Measurements from ENCODE around the gene STEAP1B. TPM values are rescaled to one million over a fixed set of nuclear protein-coding genes. Genes with fewer than 3 reads are reported as not detected.

The STEAP1B gene
- polyA plus RNA-seq, 1 of the 3 experiments (the other 2 are of a cell fraction): 14.7 TPM

DNA sequence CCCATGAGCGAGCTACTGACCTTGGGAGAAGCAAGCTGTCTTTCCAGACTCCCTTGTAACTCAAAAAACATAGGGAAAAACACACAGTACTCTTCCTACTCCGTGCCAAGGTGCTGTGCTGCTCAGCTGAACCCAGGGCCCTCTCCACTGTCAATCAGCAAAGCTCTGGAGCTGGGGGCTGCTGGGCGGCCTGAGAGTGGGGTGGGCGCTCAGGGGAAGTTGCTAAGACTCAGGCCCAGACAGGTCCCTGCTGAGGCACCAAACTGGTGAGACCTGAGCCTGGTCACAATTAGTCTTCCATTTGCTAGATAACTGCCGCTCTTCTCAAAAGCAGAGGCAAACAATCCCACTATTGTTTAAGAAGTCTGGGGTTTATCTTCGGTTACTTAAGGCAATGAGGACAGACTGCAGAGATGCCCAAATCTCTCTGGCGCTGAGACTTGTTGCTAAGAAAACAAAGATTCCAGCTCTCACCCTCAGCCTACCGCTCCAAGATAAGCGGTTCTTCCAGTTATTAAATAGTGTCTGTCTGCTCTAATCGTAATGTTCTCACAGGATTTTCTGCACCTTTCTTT lies 22.0 kb downstream of the STEAP1B start (continued):
- TF ChIP-seq, protein P1, sequence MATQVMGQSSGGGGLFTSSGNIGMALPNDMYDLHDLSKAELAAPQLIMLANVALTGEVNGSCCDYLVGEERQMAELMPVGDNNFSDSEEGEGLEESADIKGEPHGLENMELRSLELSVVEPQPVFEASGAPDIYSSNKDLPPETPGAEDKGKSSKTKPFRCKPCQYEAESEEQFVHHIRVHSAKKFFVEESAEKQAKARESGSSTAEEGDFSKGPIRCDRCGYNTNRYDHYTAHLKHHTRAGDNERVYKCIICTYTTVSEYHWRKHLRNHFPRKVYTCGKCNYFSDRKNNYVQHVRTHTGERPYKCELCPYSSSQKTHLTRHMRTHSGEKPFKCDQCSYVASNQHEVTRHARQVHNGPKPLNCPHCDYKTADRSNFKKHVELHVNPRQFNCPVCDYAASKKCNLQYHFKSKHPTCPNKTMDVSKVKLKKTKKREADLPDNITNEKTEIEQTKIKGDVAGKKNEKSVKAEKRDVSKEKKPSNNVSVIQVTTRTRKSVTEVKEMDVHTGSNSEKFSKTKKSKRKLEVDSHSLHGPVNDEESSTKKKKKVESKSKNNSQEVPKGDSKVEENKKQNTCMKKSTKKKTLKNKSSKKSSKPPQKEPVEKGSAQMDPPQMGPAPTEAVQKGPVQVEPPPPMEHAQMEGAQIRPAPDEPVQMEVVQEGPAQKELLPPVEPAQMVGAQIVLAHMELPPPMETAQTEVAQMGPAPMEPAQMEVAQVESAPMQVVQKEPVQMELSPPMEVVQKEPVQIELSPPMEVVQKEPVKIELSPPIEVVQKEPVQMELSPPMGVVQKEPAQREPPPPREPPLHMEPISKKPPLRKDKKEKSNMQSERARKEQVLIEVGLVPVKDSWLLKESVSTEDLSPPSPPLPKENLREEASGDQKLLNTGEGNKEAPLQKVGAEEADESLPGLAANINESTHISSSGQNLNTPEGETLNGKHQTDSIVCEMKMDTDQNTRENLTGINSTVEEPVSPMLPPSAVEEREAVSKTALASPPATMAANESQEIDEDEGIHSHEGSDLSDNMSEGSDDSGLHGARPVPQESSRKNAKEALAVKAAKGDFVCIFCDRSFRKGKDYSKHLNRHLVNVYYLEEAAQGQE (IDR thresholded peaks at IDR 0.05; ENCODE audit: low read depth, low read length): no peak
- TF ChIP-seq YY1 (IDR thresholded peaks at IDR 0.05; ENCODE audit: low read depth): no peak
- no peak for TF ChIP-seq MEF2A (IDR thresholded peaks at IDR 0.05; ENCODE audit: borderline replicate concordance, low read depth)
- no peak for TF ChIP-seq POLR2AphosphoS5 (IDR thresholded peaks at IDR 0.05; ENCODE audit: low read depth, low read length)
- no peak for TF ChIP-seq IRF3 (IDR thresholded peaks at IDR 0.05; ENCODE audit: low read depth, low read length)
- no peak for TF ChIP-seq JUND (IDR thresholded peaks at IDR 0.05)
- TF ChIP-seq EP300 (IDR thresholded peaks at IDR 0.05; ENCODE audit: borderline replicate concordance in 1 of 2, low read depth in 1 of 2, low read length in 1 of 2): no peak
- TF ChIP-seq TEAD4 (IDR thresholded peaks at IDR 0.05; ENCODE audit: borderline replicate concordance, insufficient read depth): no peak
- TF ChIP-seq, protein P2, sequence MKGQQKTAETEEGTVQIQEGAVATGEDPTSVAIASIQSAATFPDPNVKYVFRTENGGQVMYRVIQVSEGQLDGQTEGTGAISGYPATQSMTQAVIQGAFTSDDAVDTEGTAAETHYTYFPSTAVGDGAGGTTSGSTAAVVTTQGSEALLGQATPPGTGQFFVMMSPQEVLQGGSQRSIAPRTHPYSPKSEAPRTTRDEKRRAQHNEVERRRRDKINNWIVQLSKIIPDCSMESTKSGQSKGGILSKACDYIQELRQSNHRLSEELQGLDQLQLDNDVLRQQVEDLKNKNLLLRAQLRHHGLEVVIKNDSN (IDR thresholded peaks at IDR 0.05; ENCODE audit: borderline replicate concordance, low read depth): no peak
- TF ChIP-seq, protein P3, sequence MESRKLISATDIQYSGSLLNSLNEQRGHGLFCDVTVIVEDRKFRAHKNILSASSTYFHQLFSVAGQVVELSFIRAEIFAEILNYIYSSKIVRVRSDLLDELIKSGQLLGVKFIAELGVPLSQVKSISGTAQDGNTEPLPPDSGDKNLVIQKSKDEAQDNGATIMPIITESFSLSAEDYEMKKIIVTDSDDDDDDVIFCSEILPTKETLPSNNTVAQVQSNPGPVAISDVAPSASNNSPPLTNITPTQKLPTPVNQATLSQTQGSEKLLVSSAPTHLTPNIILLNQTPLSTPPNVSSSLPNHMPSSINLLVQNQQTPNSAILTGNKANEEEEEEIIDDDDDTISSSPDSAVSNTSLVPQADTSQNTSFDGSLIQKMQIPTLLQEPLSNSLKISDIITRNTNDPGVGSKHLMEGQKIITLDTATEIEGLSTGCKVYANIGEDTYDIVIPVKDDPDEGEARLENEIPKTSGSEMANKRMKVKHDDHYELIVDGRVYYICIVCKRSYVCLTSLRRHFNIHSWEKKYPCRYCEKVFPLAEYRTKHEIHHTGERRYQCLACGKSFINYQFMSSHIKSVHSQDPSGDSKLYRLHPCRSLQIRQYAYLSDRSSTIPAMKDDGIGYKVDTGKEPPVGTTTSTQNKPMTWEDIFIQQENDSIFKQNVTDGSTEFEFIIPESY (IDR thresholded peaks at IDR 0.05; ENCODE audit: borderline replicate concordance, low read depth): no peak
- TF ChIP-seq, protein P4, sequence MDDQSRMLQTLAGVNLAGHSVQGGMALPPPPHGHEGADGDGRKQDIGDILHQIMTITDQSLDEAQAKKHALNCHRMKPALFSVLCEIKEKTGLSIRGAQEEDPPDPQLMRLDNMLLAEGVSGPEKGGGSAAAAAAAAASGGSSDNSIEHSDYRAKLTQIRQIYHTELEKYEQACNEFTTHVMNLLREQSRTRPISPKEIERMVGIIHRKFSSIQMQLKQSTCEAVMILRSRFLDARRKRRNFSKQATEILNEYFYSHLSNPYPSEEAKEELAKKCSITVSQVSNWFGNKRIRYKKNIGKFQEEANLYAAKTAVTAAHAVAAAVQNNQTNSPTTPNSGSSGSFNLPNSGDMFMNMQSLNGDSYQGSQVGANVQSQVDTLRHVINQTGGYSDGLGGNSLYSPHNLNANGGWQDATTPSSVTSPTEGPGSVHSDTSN (IDR thresholded peaks at IDR 0.05): no peak
